ENCODE measurements around the gene ZC3HAV1. TPM values are rescaled to one million over a fixed set of nuclear protein-coding genes. Genes with fewer than 3 reads are reported as not detected.

The ZC3HAV1 gene
- total and polyA plus RNA-seq, 9 of the 15 experiments (the other 6 are each of a cell fraction or from before 2014, with no cell fraction given), result 11.9 to 40.5 (median 23.9) TPM

- Histone ChIP-seq H3K4me2 (ENCODE audit: insufficient read depth, low read length) (no peak overlapping the region), H3K9me1 (ENCODE audit: control insufficient read depth, insufficient read depth, low read length) (no peaks in the 10 kb centered on the region), H3K4me3 (no peak overlapping the region), H2AFZ (ENCODE audit: low read depth, low read length) (no peak overlapping the region), H3K4me1 (replicated peaks in 1 of 2; ENCODE audit: control insufficient read depth in 2 of 2, insufficient read depth in 2 of 2, low read length in 2 of 2) (peaks cover 0 to 3% of the 10 kb centered on the region in 2 experiments; a peak in 1 of 5 replicates), H3K9ac (ENCODE audit: insufficient read depth in 1 of 2, low read depth in 2 of 2, low read length in 2 of 2) (no peak overlapping the region), H3K27ac (ENCODE audit: extremely low read depth, low read depth, low read length) (no peak overlapping the region), H3K9me3 (replicated peaks; ENCODE audit: control insufficient read depth, insufficient read depth, low read depth, low read length) (no peaks in the 10 kb centered on the region), H3K27me3 (ENCODE audit: control insufficient read depth in 2 of 2, insufficient read depth in 2 of 2, low read length in 2 of 2) (no peaks in the 10 kb centered on the region), H3K36me3 (ENCODE audit: control insufficient read depth, insufficient read depth, low read length) (peaks cover 83% of the 10 kb centered on the region), H4K20me1 (replicated peaks; ENCODE audit: control insufficient read depth, insufficient read depth, low read length) (no peaks in the 10 kb centered on the region), H3K79me2 (ENCODE audit: control insufficient read depth, insufficient read depth, low read length) (no peaks in the 10 kb centered on the region)
- no peak for DNase-seq (ENCODE audit: extremely low read depth in 1 of 4, low spot score in 3 of 4)
- in situ Hi-C loops (cut with MboI) (no loop called here), intact Hi-C loops (cut with micrococcal nuclease) (no loop called here)
- TF ChIP-seq MAFG (tag; conservative IDR thresholded peaks at IDR 0.05), result peak; percentile 48
- no peak for TF ChIP-seq NR1H2 (CRISPR knock-in tag; IDR thresholded peaks at IDR 0.05)
- TF ChIP-seq MNT (conservative IDR thresholded peaks at IDR 0.05), result no peak
- peak; percentile 67 for TF ChIP-seq PKNOX1 (IDR thresholded peaks at IDR 0.05)
- peak; percentile 75 for TF ChIP-seq NFE2 (IDR thresholded peaks at IDR 0.05; ENCODE audit: low read depth)
- TF ChIP-seq ZBTB33 (CRISPR knock-in tag; IDR thresholded peaks at IDR 0.05), result 0 out of 2 replicates have a peak, but pooled peaks have one; percentile 24
- no peak for TF ChIP-seq CGGBP1 (CRISPR knock-in tag; IDR thresholded peaks at IDR 0.05)
- TF ChIP-seq MEIS2 (IDR thresholded peaks at IDR 0.05; ENCODE audit: partially characterized antibody), result peak; percentile 85
- TF ChIP-seq SPI1 (IDR thresholded peaks at IDR 0.05; ENCODE audit: borderline replicate concordance, low read depth, low read length), result peak; percentile 63; the same call in 1 of the 2 replicates
- TF ChIP-seq PBX2 (CRISPR knock-in tag; IDR thresholded peaks at IDR 0.05; ENCODE audit: low read depth), result no peak
- TF ChIP-seq PBX2 (tag; conservative IDR thresholded peaks at IDR 0.05; ENCODE audit: low read depth), result peak; percentile 94
- BruUV-seq (replicated peaks), result no TSS peak
- ATAC-seq, result peak; percentile 49
- ChIA-PET CTCF (ENCODE audit: low intra/inter-chr PET ratio) (interaction anchor here (0.5 kb wide), 1 partner anchor 10 kb away, joined by 4 read pairs; no protein-coding TSS in a partner anchor), POLR2A (interaction anchor here (0.7 to 1.3 kb wide), 5 partner anchors 9 to 286 kb away, joined by 3 to 5 read pairs (median 3); no protein-coding TSS in a partner anchor)
- WGBS (ENCODE audit: insufficient coverage, low coverage, missing lambda C conversion rate), result 65% methylated on average over 2 of the region's 2 CpGs
- FAIRE-seq, result no peak
Observed at GRCh38 chr7:139054101-139054500, 55.4 kb downstream of the ZC3HAV1 start.

Measured in K562 (cell line).